ENCODE data around the gene FXYD3. TPM values are rescaled to one million over a fixed set of nuclear protein-coding genes. Genes with fewer than 3 reads are reported as not detected.
A peak's percentile ranks its signal among the peaks of the same experiment; 100 is the strongest.

FXYD3 gene
- total and polyA plus RNA-seq, 2 of the 13 experiments (the other 11 are each of a cell fraction or from before 2014, with no cell fraction given), result 4.9 TPM; not detected in 1

DNA sequence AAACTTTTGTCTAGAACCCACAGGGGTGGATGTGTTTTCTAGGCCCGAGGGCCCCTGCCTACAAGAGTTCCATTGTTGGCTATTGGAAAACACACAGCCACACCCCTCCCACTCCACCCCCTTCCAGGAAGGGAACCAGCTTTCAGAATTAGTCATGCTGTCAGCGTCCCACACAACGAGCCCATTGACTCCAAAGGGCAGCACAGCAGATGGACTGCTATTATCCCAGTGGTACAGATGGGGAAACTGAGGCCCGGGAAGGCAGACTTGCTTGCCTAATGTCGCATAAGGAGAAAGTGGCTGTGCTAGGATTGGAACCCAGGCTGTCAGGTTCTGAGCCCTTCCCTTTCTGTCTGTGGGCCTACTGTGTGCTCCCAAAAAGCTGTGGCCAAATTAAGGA, 8.1 kb upstream of the FXYD3 start (continued):
- TF ChIP-seq SNAPC4 (CRISPR knock-in tag; IDR thresholded peaks at IDR 0.05) (no peak), TGIF2 (CRISPR knock-in tag; IDR thresholded peaks at IDR 0.05) (peak; percentile 67; the same call in 1 of the 2 replicates), ZMYM4 (CRISPR knock-in tag; IDR thresholded peaks at IDR 0.05) (no peak), XBP1 (CRISPR knock-in tag; IDR thresholded peaks at IDR 0.05) (no peak), ZNF740 (CRISPR knock-in tag; IDR thresholded peaks at IDR 0.05) (no peak), PITX1 (CRISPR knock-in tag; IDR thresholded peaks at IDR 0.05) (no peak), KMT2B (CRISPR knock-in tag; IDR thresholded peaks at IDR 0.05) (no peak), HHEX (CRISPR knock-in tag; IDR thresholded peaks at IDR 0.05) (no peak), ARID4A (CRISPR knock-in tag; IDR thresholded peaks at IDR 0.05; ENCODE audit: borderline replicate concordance) (no peak), DMAP1 (CRISPR knock-in tag; IDR thresholded peaks at IDR 0.05) (no peak), MNT (IDR thresholded peaks at IDR 0.05) (no peak), EP300 (IDR thresholded peaks at IDR 0.05; ENCODE audit: low read depth in 2 of 2, low read length in 2 of 2) (peak in 1 of 2 experiments; percentile 70; a peak in 2 of 4 replicates), EP300 (CRISPR knock-in tag; IDR thresholded peaks at IDR 0.05; ENCODE audit: borderline replicate concordance) (peak; percentile 69; the same call in 1 of the 2 replicates), LCORL (IDR thresholded peaks at IDR 0.05) (no peak), LCORL (CRISPR knock-in tag; IDR thresholded peaks at IDR 0.05) (no peak; the same call in 1 of the 2 replicates), ZNF777 (CRISPR knock-in tag; IDR thresholded peaks at IDR 0.05) (no peak), NR2F6 (IDR thresholded peaks at IDR 0.05) (no peak), NR2F6 (CRISPR knock-in tag; IDR thresholded peaks at IDR 0.05) (peak; percentile 63; the same call in 1 of the 2 replicates)
- TF ChIP-seq, protein P1, sequence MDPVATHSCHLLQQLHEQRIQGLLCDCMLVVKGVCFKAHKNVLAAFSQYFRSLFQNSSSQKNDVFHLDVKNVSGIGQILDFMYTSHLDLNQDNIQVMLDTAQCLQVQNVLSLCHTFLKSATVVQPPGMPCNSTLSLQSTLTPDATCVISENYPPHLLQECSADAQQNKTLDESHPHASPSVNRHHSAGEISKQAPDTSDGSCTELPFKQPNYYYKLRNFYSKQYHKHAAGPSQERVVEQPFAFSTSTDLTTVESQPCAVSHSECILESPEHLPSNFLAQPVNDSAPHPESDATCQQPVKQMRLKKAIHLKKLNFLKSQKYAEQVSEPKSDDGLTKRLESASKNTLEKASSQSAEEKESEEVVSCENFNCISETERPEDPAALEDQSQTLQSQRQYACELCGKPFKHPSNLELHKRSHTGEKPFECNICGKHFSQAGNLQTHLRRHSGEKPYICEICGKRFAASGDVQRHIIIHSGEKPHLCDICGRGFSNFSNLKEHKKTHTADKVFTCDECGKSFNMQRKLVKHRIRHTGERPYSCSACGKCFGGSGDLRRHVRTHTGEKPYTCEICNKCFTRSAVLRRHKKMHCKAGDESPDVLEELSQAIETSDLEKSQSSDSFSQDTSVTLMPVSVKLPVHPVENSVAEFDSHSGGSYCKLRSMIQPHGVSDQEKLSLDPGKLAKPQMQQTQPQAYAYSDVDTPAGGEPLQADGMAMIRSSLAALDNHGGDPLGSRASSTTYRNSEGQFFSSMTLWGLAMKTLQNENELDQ (CRISPR knock-in tag; IDR thresholded peaks at IDR 0.05; ENCODE audit: borderline replicate concordance), result no peak
